Neural progenitor cell (in vitro differentiated cells): ENCODE measurements around the gene RBM19.

Experiments used
- EZH2 ChIP-seq: fragments of 200-600 bp; sonication (generic); IDR thresholded peaks from 2 replicates; pipeline ENCODE4 v1.6.1; 2017; ENCODE audit warnings: antibody characterized with exemption, mild to moderate bottlenecking, moderate library complexity
- TF ChIP-seq, protein P1 (sequence below): fragments of 200-600 bp; sonication (generic); IDR thresholded peaks from 2 replicates; pipeline ENCODE4 v1.5.1; 2017; ENCODE audit warnings: antibody characterized with exemption, mild to moderate bottlenecking

DNA sequence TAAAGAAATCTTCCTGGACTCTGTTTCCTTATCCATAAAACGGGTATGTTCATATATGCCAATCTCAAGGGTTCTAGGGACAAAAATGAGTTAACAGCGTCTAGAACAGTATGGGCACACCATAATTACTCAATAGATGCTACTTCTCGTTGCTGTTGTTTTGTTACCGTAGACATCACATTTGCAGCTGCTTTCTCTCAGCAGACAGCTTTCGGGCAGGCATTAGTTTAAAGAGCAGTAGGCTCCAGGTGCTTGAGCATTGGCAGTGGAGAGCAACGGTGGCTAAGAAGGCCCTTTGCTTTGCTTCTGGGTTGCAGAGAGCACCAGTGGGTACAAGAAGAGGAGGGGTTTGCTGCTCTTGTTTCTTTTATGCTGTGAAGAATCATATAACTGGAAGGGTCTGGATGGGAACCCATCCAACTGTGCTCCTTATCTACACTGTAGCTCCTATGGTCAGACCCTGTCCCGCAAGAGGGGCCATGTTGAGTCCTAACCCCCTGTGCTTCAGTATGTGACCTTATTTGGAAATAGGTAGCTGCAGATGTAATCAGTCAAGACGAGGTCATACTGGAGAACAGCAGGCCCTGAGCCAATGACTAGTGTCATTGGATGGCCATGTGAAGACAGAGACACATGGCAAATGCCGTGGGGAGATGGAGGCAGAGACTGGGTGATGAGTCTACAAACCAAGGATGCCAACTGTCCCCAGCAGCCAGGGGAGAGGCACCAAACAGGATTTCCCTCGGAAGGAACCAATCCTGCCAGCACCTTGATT lies 120.0 kb downstream of the RBM19 start:
- TF ChIP-seq EZH2: no peak
- TF ChIP-seq, protein P1, sequence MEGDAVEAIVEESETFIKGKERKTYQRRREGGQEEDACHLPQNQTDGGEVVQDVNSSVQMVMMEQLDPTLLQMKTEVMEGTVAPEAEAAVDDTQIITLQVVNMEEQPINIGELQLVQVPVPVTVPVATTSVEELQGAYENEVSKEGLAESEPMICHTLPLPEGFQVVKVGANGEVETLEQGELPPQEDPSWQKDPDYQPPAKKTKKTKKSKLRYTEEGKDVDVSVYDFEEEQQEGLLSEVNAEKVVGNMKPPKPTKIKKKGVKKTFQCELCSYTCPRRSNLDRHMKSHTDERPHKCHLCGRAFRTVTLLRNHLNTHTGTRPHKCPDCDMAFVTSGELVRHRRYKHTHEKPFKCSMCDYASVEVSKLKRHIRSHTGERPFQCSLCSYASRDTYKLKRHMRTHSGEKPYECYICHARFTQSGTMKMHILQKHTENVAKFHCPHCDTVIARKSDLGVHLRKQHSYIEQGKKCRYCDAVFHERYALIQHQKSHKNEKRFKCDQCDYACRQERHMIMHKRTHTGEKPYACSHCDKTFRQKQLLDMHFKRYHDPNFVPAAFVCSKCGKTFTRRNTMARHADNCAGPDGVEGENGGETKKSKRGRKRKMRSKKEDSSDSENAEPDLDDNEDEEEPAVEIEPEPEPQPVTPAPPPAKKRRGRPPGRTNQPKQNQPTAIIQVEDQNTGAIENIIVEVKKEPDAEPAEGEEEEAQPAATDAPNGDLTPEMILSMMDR: no peak
